Testis (tissue), 2 donors: Measurements from ENCODE around the gene TTC23.

Experiments used
- POLR2A ChIP-seq: fragments of 450-650 bp; IDR thresholded peaks from one replicate; pipeline ENCODE4 v1.6.1; 2017; ENCODE audit warnings: antibody characterized with exemption, mild to moderate bottlenecking, moderate library complexity
- TF ChIP-seq, protein P1 (sequence below), 3 experiments: fragments of 450-650 bp in 2 of 3; fragments of 200-600 bp in 1 of 3; sonication (generic) in 1 of 3; IDR thresholded peaks; one replicate each; pipeline ENCODE4 v1.5.1; 2016 to 2019; ENCODE audit warnings: antibody characterized with exemption in 3 of 3, mild to moderate bottlenecking in 2 of 3, moderate library complexity in 1 of 3

DNA sequence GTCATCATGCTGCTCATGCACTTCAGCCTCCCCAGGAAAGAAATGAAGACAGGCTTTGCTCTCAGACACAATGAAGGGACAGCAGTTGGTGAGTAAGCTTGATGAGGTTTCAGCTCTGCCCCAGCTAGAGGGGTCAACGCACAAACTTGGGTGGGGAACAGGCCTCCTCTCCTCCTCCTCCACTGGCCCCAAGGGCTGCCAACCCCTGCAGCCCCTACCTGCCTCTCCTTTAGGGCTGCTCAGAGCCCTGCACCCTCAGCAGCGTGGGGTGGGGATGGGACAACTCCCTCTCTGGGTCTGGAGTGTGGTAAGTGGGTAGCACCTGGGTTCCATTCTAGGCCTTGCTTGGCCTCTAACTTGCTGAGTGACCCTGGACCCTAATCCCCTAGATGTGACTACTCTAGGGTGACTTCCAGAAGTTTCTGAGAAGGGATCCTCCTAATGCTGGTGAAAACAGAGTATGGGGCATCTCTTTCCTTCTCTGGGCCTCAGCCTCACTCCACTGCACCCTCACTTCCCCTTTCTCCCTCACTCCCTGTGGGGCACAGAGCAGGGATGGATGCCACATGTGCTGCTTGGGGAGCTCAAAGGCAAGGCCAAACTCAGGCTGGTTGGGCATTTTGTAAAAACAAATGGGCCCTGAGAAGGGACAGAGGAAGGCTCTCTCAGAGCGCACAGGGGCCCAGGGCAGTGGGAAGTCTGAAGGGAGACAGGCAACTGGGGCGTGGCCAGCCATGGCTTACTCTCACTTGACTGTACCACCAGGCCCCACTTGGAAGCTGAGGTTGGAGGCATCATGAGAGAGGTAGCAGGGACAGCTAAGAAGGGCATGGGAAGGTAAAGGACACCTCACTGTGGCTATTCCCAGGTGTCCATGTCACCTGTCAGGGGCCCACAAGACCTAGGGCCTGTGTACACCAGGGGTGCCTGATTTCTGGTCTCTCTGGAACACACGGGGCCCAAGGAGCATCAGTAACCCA lies 80.5 kb downstream of the TTC23 start:
- TF ChIP-seq, protein P1, sequence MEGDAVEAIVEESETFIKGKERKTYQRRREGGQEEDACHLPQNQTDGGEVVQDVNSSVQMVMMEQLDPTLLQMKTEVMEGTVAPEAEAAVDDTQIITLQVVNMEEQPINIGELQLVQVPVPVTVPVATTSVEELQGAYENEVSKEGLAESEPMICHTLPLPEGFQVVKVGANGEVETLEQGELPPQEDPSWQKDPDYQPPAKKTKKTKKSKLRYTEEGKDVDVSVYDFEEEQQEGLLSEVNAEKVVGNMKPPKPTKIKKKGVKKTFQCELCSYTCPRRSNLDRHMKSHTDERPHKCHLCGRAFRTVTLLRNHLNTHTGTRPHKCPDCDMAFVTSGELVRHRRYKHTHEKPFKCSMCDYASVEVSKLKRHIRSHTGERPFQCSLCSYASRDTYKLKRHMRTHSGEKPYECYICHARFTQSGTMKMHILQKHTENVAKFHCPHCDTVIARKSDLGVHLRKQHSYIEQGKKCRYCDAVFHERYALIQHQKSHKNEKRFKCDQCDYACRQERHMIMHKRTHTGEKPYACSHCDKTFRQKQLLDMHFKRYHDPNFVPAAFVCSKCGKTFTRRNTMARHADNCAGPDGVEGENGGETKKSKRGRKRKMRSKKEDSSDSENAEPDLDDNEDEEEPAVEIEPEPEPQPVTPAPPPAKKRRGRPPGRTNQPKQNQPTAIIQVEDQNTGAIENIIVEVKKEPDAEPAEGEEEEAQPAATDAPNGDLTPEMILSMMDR (IDR thresholded peaks at IDR 0.05): no peak
- no peak for TF ChIP-seq POLR2A
